Muscle of arm (tissue), 12 donors: ENCODE data around the gene RTN4IP1. TPM values are rescaled to one million over a fixed set of nuclear protein-coding genes. Genes with fewer than 3 reads are reported as not detected.
"Not testable (repeated sequence)": the region's sequence is repeated elsewhere in the genome, so short reads cannot be mapped to it uniquely, and the experiment has no call there.

Experiments
- DNase-seq: peaks from one replicate; pipeline ENCODE4 v3.0.0-alpha.2; 2013
- polyA plus RNA-seq, 12 donors: library from polyadenylated mRNA; unstranded; fragments of 120-200 nt; gene quantifications; one replicate each; pipeline ENCODE4 v1.2.1, GENCODE V29; 2013; ENCODE audit not compliant: insufficient read length in 12 of 12

The RTN4IP1 gene
- polyA plus RNA-seq, 12 donors: 3.7 to 8.1 (median 6.8) TPM; not detected in 2

GRCh38 chr6:106588937-106589336, 40.4 kb downstream of the RTN4IP1 start:
- not testable (repeated sequence) for DNase-seq

GRCh38 chr6:106586815-106587415, 42.4 kb downstream of the RTN4IP1 start:
- no peak for DNase-seq

GRCh38 chr6:106581468-106581867, 47.8 kb downstream of the RTN4IP1 start:
- no peak for DNase-seq

GRCh38 chr6:106579281-106579680, 50.0 kb downstream of the RTN4IP1 start:
- no peak for DNase-seq

GRCh38 chr6:106574741-106575458, 54.4 kb downstream of the RTN4IP1 start:
- no peak for DNase-seq

- no peak for DNase-seq
These were observed 56.3 kb downstream of the RTN4IP1 start for GRCh38 chr6:106572875-106573585.

- DNase-seq: no peak
These were observed 56.9 kb downstream of the RTN4IP1 start for GRCh38 chr6:106572436-106572835.

GRCh38 chr6:106569428-106569827, 59.9 kb downstream of the RTN4IP1 start:
- no peak for DNase-seq

GRCh38 chr6:106568530-106568929, 60.8 kb downstream of the RTN4IP1 start:
- no peak for DNase-seq

GRCh38 chr6:106564476-106564875, 64.8 kb downstream of the RTN4IP1 start:
- DNase-seq: no peak

GRCh38 chr6:106563614-106564013, 65.7 kb downstream of the RTN4IP1 start:
- no peak for DNase-seq

- DNase-seq: no peak
These were observed 67.5 kb downstream of the RTN4IP1 start for GRCh38 chr6:106561686-106562405.

- DNase-seq: no peak
These were observed 68.2 kb downstream of the RTN4IP1 start for GRCh38 chr6:106560996-106561685.

GRCh38 chr6:106559659-106560058, 69.6 kb downstream of the RTN4IP1 start:
- not testable (repeated sequence) for DNase-seq

GRCh38 chr6:106558364-106558763, 70.9 kb downstream of the RTN4IP1 start:
- DNase-seq: no peak

GRCh38 chr6:106557837-106558236, 71.5 kb downstream of the RTN4IP1 start:
- no peak for DNase-seq

GRCh38 chr6:106556368-106556960, 72.8 kb downstream of the RTN4IP1 start:
- no peak for DNase-seq

- DNase-seq: no peak
These were observed 73.5 kb downstream of the RTN4IP1 start for GRCh38 chr6:106555767-106556166.

GRCh38 chr6:106553440-106553839, 75.9 kb downstream of the RTN4IP1 start:
- no peak for DNase-seq

- DNase-seq: no peak
These were observed 78.1 kb downstream of the RTN4IP1 start for GRCh38 chr6:106551155-106551554.

GRCh38 chr6:106549521-106549920, 79.8 kb downstream of the RTN4IP1 start:
- no peak for DNase-seq
